GM23338 (cell line): ENCODE measurements around the gene MAD2L2. TPM values are rescaled to one million over a fixed set of nuclear protein-coding genes. Genes with fewer than 3 reads are reported as not detected.

Experiments used
- ATAC-seq: fragments of 200-7000 bp; cut with Tn5 transposase; 3 replicates; pipeline ENCODE4 v1.9.1; 2020
- DNase-seq: peaks from one replicate; pipeline ENCODE4 v3.0.0-alpha.2; 2015; ENCODE audit warnings: low spot score
- H2AFZ ChIP-seq: fragments of 200-600 bp; sonication (generic); 2 replicates; pipeline ENCODE4 v1.8.0; 2016; ENCODE audit warnings: antibody characterized with exemption, mild to moderate bottlenecking, moderate library complexity
- H3F3A ChIP-seq: fragments of 200-600 bp; sonication (generic); replicated peaks from 2 replicates; pipeline ENCODE4 v1.8.0; 2017; ENCODE audit warnings: antibody characterized with exemption, mixed run types, low read depth
- H3K27ac ChIP-seq: fragments of 200-600 bp; sonication (generic); 2 replicates; pipeline ENCODE4 v1.6.1; 2016; ENCODE audit warnings: low read depth
- H3K27me3 ChIP-seq: fragments of 200-600 bp; sonication (generic); 2 replicates; pipeline ENCODE4 v1.8.0; 2016; ENCODE audit warnings: mild to moderate bottlenecking, mixed run types, moderate library complexity; ENCODE audit not compliant: insufficient read depth
- H3K36me3 ChIP-seq: fragments of 200-600 bp; sonication (generic); 2 replicates; pipeline ENCODE4 v1.8.0; 2016; ENCODE audit warnings: mild to moderate bottlenecking; ENCODE audit not compliant: insufficient read depth
- H3K4me1 ChIP-seq: fragments of 200-600 bp; sonication (generic); 2 replicates; pipeline ENCODE4 v1.8.0; 2016; ENCODE audit warnings: mild to moderate bottlenecking, moderate library complexity; ENCODE audit not compliant: insufficient read depth
- H3K4me2 ChIP-seq: fragments of 200-600 bp; sonication (generic); 2 replicates; pipeline ENCODE4 v1.7.1; 2017; ENCODE audit warnings: mixed run types
- H3K4me3 ChIP-seq: fragments of 200-600 bp; sonication (generic); 2 replicates; pipeline ENCODE4 v1.6.1; 2016; ENCODE audit warnings: mixed run types
- H3K79me2 ChIP-seq: fragments of 200-600 bp; sonication (generic); replicated peaks from 2 replicates; pipeline ENCODE4 v1.8.0; 2017; ENCODE audit warnings: mild to moderate bottlenecking; ENCODE audit not compliant: insufficient read depth
- H3K9me2 ChIP-seq: fragments of 200-600 bp; sonication (generic); 2 replicates; pipeline ENCODE4 v1.8.0; 2017; ENCODE audit not compliant: insufficient read depth
- H4K20me1 ChIP-seq: fragments of 200-600 bp; sonication (generic); replicated peaks from 2 replicates; pipeline ENCODE4 v1.8.0; 2017; ENCODE audit warnings: mild to moderate bottlenecking; ENCODE audit not compliant: insufficient read depth
- H3K27ac Mint-ChIP-seq: 2 replicates; pipeline ENCODE4 v1.8.0; 2020; ENCODE audit warnings: inconsistent platforms, mild to moderate bottlenecking, moderate library complexity, mixed read lengths
- H3K27me3 Mint-ChIP-seq: 3 replicates; pipeline ENCODE4 v1.8.0; 2022; ENCODE audit warnings: low read depth, mild to moderate bottlenecking, moderate library complexity, mixed read lengths, inconsistent platforms; ENCODE audit not compliant: insufficient read depth, poor library complexity
- H3K36me3 Mint-ChIP-seq: 3 replicates; pipeline ENCODE4 v1.8.0; 2021; ENCODE audit warnings: low read depth, mild to moderate bottlenecking, inconsistent platforms, moderate library complexity, mixed read lengths
- H3K4me1 Mint-ChIP-seq: 3 replicates; pipeline ENCODE4 v1.8.0; 2020; ENCODE audit warnings: mild to moderate bottlenecking, inconsistent platforms, mixed read lengths
- H3K4me3 Mint-ChIP-seq: 3 replicates; pipeline ENCODE4 v1.8.0; 2021; ENCODE audit warnings: moderate library complexity, mild to moderate bottlenecking, inconsistent platforms, mixed read lengths
- H3K9me3 Mint-ChIP-seq: 3 replicates; pipeline ENCODE4 v1.8.0; 2020; ENCODE audit warnings: moderate library complexity, mild to moderate bottlenecking, inconsistent platforms, mixed read lengths
- CREB1 ChIP-seq: fragments of 250-450 bp; sonication (Bioruptor Pico); IDR thresholded peaks from 2 replicates; pipeline ENCODE4 v1.5.0; 2020; ENCODE audit warnings: low read depth, mild to moderate bottlenecking, moderate library complexity
- CTCF ChIP-seq, 2 experiments: fragments of 200-600 bp in 1 of 2; sonication (generic) in 1 of 2; conservative IDR thresholded peaks; 2 replicates each; pipeline versions ENCODE4 v1.5.1 to v1.6.1; 2016 to 2017; ENCODE audit warnings: antibody characterized with exemption in 2 of 2, low read depth in 2 of 2, mild to moderate bottlenecking in 2 of 2, moderate library complexity in 1 of 2
- EZH2phosphoT487 ChIP-seq: fragments of 200-600 bp; sonication (generic); IDR thresholded peaks from one replicate; pipeline ENCODE4 v1.8.1; 2018; ENCODE audit warnings: antibody characterized with exemption; ENCODE audit not compliant: unreplicated experiment
- JUNB ChIP-seq: IDR thresholded peaks from one replicate; pipeline ENCODE4 v1.6.1; 2016; ENCODE audit warnings: antibody characterized with exemption; ENCODE audit not compliant: unreplicated experiment
- NANOG ChIP-seq: IDR thresholded peaks from 2 replicates; pipeline ENCODE4 v1.6.1; 2016; ENCODE audit warnings: antibody characterized with exemption, borderline replicate concordance
- POLR2AphosphoS5 ChIP-seq: IDR thresholded peaks from 2 replicates; pipeline ENCODE4 v1.6.1; 2016; ENCODE audit warnings: antibody characterized with exemption, low read depth
- REST ChIP-seq: IDR thresholded peaks from one replicate; pipeline ENCODE4 v1.6.1; 2018; ENCODE audit warnings: antibody characterized with exemption; ENCODE audit not compliant: unreplicated experiment
- STAT1 ChIP-seq: IDR thresholded peaks from one replicate; pipeline ENCODE4 v1.6.1; 2016; ENCODE audit warnings: antibody characterized with exemption; ENCODE audit not compliant: unreplicated experiment
- ZNF114 ChIP-seq: fragments of 250-450 bp; sonication (Bioruptor Pico); IDR thresholded peaks from 2 replicates; pipeline ENCODE4 v1.5.0; 2020; ENCODE audit warnings: mild to moderate bottlenecking, moderate library complexity
- ZNF331 ChIP-seq: fragments of 250-450 bp; sonication (Bioruptor Pico); IDR thresholded peaks from 2 replicates; pipeline ENCODE4 v1.5.0; 2020; ENCODE audit warnings: low read depth, mild to moderate bottlenecking, moderate library complexity
- polyA plus RNA-seq: library from polyadenylated mRNA; unstranded; fragments of >200 nt; fragmentation: Nextera tagmentation; extraction: Ambion mirVana; gene quantifications from 2 replicates; pipeline ENCODE4 v1.2.1, GENCODE V29; 2016
- total RNA-seq: library from RNA; depleted of rRNA; stranded (reverse); fragments of >200 nt; shearing (Covaris generic); gene quantifications from 2 replicates; pipeline ENCODE4 v1.2.3, GENCODE V29; 2014

MAD2L2 gene
- total and polyA plus RNA-seq, 2 experiments from 2014 or later = 498 to 552 TPM

- TF ChIP-seq CTCF (conservative IDR thresholded peaks at IDR 0.05; ENCODE audit: low read depth in 2 of 2) (no peak), POLR2AphosphoS5 (no peak), JUNB (no peak), CREB1 (CRISPR knock-in tag) (no peak), ZNF331 (CRISPR knock-in tag) (no peak), ZNF114 (CRISPR knock-in tag) (no peak), NANOG (no peak)
Measured at GRCh38 chr1:11706292-11706691, 25.3 kb upstream of the MAD2L2 start (continued).

- H3K4me1 Mint-ChIP-seq = peaks cover 60% of the 10 kb centered on the region
- no peaks in the 10 kb centered on the region; the same call in 1 of the 2 replicates for H3K36me3 ChIP-seq
- peaks cover 22% of the 10 kb centered on the region for H3K79me2 ChIP-seq
- no peak for TF ChIP-seq STAT1
- no peak for TF ChIP-seq EZH2phosphoT487
- peak overlapping the region; percentile 79 for H3K27ac Mint-ChIP-seq
- H3K4me2 ChIP-seq = peak overlapping the region; percentile 51; the same call in 1 of the 2 replicates
- H2AFZ ChIP-seq = no peak overlapping the region
- DNase-seq (no peak), ATAC-seq (no peak)
- no peak overlapping the region for H3K4me3 ChIP-seq
- no peaks in the 10 kb centered on the region for H3K9me2 ChIP-seq
- no peaks in the 10 kb centered on the region; the same call in 1 of the 2 replicates for H4K20me1 ChIP-seq
- H3K27ac ChIP-seq = no peak overlapping the region
- peaks cover 14% of the 10 kb centered on the region for H3K27me3 Mint-ChIP-seq
- peaks cover 14% of the 10 kb centered on the region for H3K36me3 Mint-ChIP-seq
- H3K27me3 ChIP-seq = no peaks in the 10 kb centered on the region
- H3K4me3 Mint-ChIP-seq = no peak overlapping the region; the same call in 2 of the 3 replicates
- H3K4me1 ChIP-seq = peaks cover 45% of the 10 kb centered on the region
- H3F3A ChIP-seq = peaks cover 26% of the 10 kb centered on the region
- no peaks in the 10 kb centered on the region for H3K9me3 Mint-ChIP-seq
Measured at GRCh38 chr1:11705596-11705995, 24.6 kb upstream of the MAD2L2 start.

- DNase-seq = no peak
- Mint-ChIP-seq H3K4me1 (peaks cover 61% of the 10 kb centered on the region), H3K36me3 (peaks cover 14% of the 10 kb centered on the region), H3K4me3 (no peak overlapping the region; the same call in 2 of the 3 replicates), H3K27me3 (peaks cover 12% of the 10 kb centered on the region), H3K9me3 (no peaks in the 10 kb centered on the region), H3K27ac (peak overlapping the region; percentile 79)
- TF ChIP-seq NANOG = no peak
- TF ChIP-seq REST = no peak
- TF ChIP-seq JUNB = no peak
- Histone ChIP-seq H3K27me3 (no peaks in the 10 kb centered on the region), H3K36me3 (no peaks in the 10 kb centered on the region; the same call in 1 of the 2 replicates), H3K79me2 (peaks cover 22% of the 10 kb centered on the region), H4K20me1 (no peaks in the 10 kb centered on the region; the same call in 1 of the 2 replicates), H3K4me3 (no peak overlapping the region), H3K4me2 (peak overlapping the region; percentile 51; the same call in 1 of the 2 replicates), H3K4me1 (peaks cover 51% of the 10 kb centered on the region), H3F3A (peaks cover 27% of the 10 kb centered on the region), H3K9me2 (no peaks in the 10 kb centered on the region), H2AFZ (no peak overlapping the region), H3K27ac (no peak overlapping the region)
- peak; percentile 16 for ATAC-seq
Measured at GRCh38 chr1:11704691-11705475, 23.9 kb upstream of the MAD2L2 start.
